HG03342 (cell line): ENCODE measurements around the gene ZNF283.
"Not testable (repeated sequence)": the region's sequence is repeated elsewhere in the genome, so short reads cannot be mapped to it uniquely, and the experiment has no call there.

ENCODE experiments used
- ATAC-seq: cut with Tn5 transposase; IDR thresholded peaks from one replicate; pipeline ENCODE4 v1.9.1; 2021; ENCODE audit warnings: mild to moderate bottlenecking, moderate library complexity; ENCODE audit not compliant: unreplicated experiment

The ZNF283 gene

GRCh38 chr19:43847884-43848283 lies 20.8 kb downstream of the ZNF283 start:
- ATAC-seq, result no peak

- no peak for ATAC-seq
Observed at GRCh38 chr19:43848821-43849220, 21.7 kb downstream of the ZNF283 start.

- no peak for ATAC-seq
Observed at GRCh38 chr19:43858174-43858573, 31.1 kb downstream of the ZNF283 start.

GRCh38 chr19:43866923-43867322 lies 39.8 kb downstream of the ZNF283 start:
- ATAC-seq, result not testable (repeated sequence)

- ATAC-seq, result no peak
Observed at GRCh38 chr19:43872547-43873336, 45.6 kb downstream of the ZNF283 start.

GRCh38 chr19:43880483-43880882 lies 53.4 kb downstream of the ZNF283 start:
- ATAC-seq, result no peak

- ATAC-seq, result no peak
Observed at GRCh38 chr19:43883864-43884263, 56.7 kb downstream of the ZNF283 start, which contains the start of gene ZNF404. Gene ZNF404 (minus strand): TSS chr19:43883964.

- ATAC-seq, result no peak
Observed at GRCh38 chr19:43895727-43896308, 68.7 kb downstream of the ZNF283 start.
